Measurements from ENCODE around the gene CHST8. TPM values are rescaled to one million over a fixed set of nuclear protein-coding genes. Genes with fewer than 3 reads are reported as not detected.

The CHST8 gene
- total RNA-seq, 6 experiments from 2014 or later, result not detected

- peak overlapping the region; percentile 62 for H3K4me3 Mint-ChIP-seq
- peaks cover 6% of the 10 kb centered on the region; the same call in 1 of the 2 replicates for H3K4me1 Mint-ChIP-seq (ENCODE audit: low read depth)
- H3K27ac Mint-ChIP-seq, result no peak overlapping the region
- DNase-seq, result peak; percentile 27
- H3K36me3 Mint-ChIP-seq (ENCODE audit: low read depth), result no peaks in the 10 kb centered on the region
- no peaks in the 10 kb centered on the region for H3K9me3 Mint-ChIP-seq
- peaks cover 9% of the 10 kb centered on the region; the same call in 1 of the 2 replicates for H3K27me3 Mint-ChIP-seq (ENCODE audit: insufficient read depth)
- no peak for TF ChIP-seq CTCF (IDR thresholded peaks at IDR 0.05)
Observed at GRCh38 chr19:33819880-33820781, 198.4 kb downstream of the CHST8 start.

- H3K36me3 Mint-ChIP-seq (ENCODE audit: low read depth), result no peaks in the 10 kb centered on the region
- TF ChIP-seq CTCF (IDR thresholded peaks at IDR 0.05), result no peak
- peaks cover 6% of the 10 kb centered on the region; the same call in 1 of the 2 replicates for H3K4me1 Mint-ChIP-seq (ENCODE audit: low read depth)
- H3K27ac Mint-ChIP-seq, result no peak overlapping the region
- no peak for DNase-seq
- H3K27me3 Mint-ChIP-seq (ENCODE audit: insufficient read depth), result peaks cover 8% of the 10 kb centered on the region; the same call in 1 of the 2 replicates
- no peaks in the 10 kb centered on the region for H3K9me3 Mint-ChIP-seq
- no peak overlapping the region for H3K4me3 Mint-ChIP-seq
Observed at GRCh38 chr19:33821871-33822270, 200.1 kb downstream of the CHST8 start.

Other genes with a start within 250 kb of the CHST8 start
- gene CEBPG, start 248.2 kb upstream of the CHST8 start, total RNA-seq (2021; fragmentation: NEBNext Ultra II Directional; extraction: Animal tissue kit (Norgen Biotek cat#: 25700)), result 10 to 100 TPM; 10.0 to 11.2 (median 10.4) TPM
- gene PEPD, start 100.2 kb upstream of the CHST8 start, total RNA-seq (2021; fragmentation: NEBNext Ultra II Directional; extraction: Animal tissue kit (Norgen Biotek cat#: 25700)), result 10 to 100 TPM; 57.0 to 76.9 (median 67.6) TPM
- 10 to 100 TPM in 1 of 6 experiments, 1 to 10 TPM in 5; 5.9 to 11.7 (median 7.1) TPM for gene KCTD15, start 174.9 kb downstream of the CHST8 start, total RNA-seq (2021; fragmentation: NEBNext Ultra II Directional; extraction: Animal tissue kit (Norgen Biotek cat#: 25700))